LNCAP (cell line): ENCODE results near the gene RTTN.

Experiments used
- TF ChIP-seq, protein P1 (sequence below): fragments of 450-650 bp; IDR thresholded peaks from 2 replicates; pipeline ENCODE4 v1.5.1; 2017; ENCODE audit warnings: mild to moderate bottlenecking

Gene RTTN

DNA sequence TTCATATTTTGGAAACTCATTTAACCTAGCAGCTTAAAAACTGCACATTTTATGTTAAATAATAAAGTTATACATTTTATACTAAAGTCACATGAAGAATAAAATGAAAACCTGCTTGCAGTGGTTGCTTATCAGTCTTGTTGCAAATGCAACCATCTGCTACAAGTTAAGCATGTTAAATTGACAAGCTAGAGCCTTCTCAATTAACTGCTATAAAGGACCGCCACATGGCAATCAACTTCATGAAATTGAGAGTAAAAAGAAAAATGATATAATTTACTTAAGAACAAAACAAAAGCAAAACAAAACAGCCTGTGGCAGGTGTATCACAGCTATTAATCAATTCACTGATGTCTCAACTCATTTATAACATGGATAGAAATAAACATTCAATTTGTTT lies 78.7 kb downstream of the RTTN start:
- TF ChIP-seq, protein P1, sequence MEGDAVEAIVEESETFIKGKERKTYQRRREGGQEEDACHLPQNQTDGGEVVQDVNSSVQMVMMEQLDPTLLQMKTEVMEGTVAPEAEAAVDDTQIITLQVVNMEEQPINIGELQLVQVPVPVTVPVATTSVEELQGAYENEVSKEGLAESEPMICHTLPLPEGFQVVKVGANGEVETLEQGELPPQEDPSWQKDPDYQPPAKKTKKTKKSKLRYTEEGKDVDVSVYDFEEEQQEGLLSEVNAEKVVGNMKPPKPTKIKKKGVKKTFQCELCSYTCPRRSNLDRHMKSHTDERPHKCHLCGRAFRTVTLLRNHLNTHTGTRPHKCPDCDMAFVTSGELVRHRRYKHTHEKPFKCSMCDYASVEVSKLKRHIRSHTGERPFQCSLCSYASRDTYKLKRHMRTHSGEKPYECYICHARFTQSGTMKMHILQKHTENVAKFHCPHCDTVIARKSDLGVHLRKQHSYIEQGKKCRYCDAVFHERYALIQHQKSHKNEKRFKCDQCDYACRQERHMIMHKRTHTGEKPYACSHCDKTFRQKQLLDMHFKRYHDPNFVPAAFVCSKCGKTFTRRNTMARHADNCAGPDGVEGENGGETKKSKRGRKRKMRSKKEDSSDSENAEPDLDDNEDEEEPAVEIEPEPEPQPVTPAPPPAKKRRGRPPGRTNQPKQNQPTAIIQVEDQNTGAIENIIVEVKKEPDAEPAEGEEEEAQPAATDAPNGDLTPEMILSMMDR = no peak

DNA sequence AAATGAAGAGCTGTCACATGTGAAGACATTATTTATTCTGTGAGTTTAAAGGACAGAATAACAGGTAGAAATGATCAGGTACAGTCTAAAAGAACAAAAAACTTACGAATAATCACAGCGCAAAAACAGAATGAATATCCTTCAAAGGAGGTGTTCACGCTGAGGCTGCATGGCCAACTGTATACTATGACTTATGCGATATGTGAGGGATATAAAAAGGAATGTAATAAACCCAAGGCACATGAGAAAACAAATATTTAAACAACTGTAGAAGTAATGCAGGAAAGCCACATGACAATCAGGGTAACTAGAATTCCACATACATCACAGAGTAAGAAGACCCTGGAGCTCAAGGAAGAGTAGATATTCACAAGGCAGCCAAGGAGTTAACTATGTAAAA lies 81.3 kb downstream of the RTTN start:
- TF ChIP-seq, protein P1 = no peak

DNA sequence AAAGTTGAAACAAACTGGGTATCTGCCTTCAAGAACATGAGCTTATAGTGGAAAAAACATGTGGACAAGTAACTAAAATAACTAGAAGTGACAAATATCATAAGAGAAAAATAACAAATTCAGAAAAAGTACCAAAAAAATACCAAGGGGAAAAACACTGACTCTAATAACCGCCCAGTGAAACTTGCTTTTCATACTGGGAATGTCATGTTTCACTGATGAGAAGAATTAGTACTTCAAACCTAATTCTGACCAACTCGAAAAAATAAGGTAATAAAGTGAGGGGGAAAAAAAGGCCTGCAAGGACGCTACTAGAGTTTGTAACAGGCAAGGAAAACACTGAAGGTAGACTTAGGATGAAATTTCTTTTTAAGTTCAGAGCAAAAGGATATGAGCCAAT lies 83.6 kb downstream of the RTTN start:
- TF ChIP-seq, protein P1 = no peak

DNA sequence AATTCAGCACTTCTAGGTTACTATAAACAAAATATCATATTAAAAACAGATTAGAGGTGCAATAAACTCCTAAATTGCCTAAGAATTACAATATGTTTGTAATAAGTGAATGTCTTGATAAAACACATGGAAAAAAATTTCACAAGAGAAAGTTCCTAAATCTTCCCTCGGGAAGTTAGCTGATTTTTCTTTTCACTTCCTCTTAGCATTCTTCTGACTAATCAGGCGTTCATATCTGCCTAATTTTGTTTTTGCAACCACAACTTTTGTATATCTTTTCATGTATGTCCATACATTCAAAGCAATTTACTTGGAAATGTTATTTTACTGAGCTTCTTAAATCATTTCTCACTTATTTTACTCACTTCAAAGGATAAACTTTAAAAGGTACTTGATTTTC lies 88.5 kb downstream of the RTTN start:
- TF ChIP-seq, protein P1 = no peak

DNA sequence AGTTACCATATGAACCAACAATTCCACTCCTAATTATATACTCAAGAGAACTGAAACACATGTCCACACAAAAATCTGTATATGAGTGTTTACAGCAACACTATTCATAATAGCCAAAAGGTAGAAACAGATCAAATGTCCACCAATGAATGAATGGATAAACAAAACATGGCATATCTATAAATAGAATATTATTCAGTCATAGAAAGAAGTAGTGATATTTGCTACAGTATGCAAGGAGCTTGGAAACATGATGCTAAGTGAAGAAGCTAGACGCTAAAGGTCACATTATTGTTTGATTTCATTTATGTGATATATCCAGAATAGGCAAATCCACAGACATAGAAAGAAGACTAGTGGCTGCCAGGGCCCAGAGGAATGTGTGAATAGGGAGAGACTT lies 92.0 kb downstream of the RTTN start:
- TF ChIP-seq, protein P1 = no peak

DNA sequence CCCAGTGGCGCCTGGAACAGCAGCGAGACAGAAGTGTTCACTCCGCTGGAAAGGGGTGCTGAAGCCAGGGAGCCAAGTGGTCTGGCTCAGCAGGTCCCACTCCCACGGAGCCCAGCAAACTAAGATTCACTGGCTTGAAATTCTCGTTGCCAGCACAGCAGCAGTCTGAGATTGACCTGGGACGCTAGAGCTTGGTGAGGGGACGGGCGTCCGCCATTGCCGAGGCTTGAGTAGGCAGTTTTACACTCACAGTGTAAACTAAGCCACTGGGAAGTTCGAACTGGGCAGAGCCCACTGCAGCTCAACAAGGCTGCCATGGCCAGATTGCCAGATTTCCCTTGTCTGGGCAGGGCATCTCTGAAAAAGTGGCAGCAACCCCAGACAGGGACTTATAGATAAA lies 94.8 kb downstream of the RTTN start:
- TF ChIP-seq, protein P1 = no peak

DNA sequence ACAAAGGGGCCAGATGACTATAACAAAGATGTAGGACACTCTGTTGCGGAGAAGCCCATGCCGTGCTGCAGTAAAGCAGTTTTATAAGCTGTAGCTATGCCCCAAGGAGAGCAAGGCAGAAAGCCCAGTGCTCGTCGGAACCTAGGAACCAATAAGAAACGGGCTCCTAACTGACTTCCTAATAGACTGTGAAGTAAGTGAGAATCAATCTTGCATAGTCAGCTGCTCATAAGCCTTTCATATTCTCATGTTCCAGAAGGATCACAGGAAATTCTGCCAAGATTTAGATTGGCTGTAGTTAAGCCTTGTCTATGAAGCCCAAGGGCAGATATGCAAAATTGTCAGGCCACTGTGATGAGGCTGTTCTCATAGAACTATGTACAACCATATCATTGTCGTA lies 98.4 kb downstream of the RTTN start:
- TF ChIP-seq, protein P1 = no peak

DNA sequence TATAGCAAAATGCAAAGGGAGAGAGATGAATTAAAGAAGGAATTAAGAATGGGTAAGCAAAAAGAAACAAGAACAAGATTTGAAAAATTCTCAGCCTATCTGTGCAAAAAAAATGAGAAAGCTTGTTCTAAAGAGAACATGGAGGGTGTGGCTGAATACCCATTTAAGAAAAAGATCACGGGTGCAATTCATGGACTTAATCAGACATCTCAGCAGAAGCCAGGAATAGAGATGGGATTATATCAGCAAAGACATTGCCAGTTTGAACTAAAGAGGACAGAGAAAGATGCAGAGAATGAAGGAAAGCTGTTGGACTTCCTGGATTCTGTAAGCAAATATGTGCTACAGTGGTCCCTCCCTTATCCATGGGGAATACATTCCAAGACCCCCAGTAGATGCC lies 115.6 kb downstream of the RTTN start:
- TF ChIP-seq, protein P1 = no peak
